A549 (cell line): ENCODE data around the gene DENND4B. TPM values are rescaled to one million over a fixed set of nuclear protein-coding genes. Genes with fewer than 3 reads are reported as not detected.

Experiments
- ATAC-seq, 2 experiments: fragments of 200-7000 bp in 1 of 2; fragments of >200 bp in 1 of 2; cut with Nextera tagmentation in 1 of 2; cut with Tn5 transposase in 1 of 2; 3 replicates each; pipeline versions ENCODE4 v1.8.0 to v1.9.1; 2018 to 2020; ENCODE audit warnings: mild to moderate bottlenecking in 1 of 2, moderate library complexity in 1 of 2
- CTCF ChIA-PET: fragments of 300-600 bp; sonication (Branson Sonifier 250); formaldehyde crosslinking; extraction: SDS; loops from one replicate; lab custom pipeline; 2021; ENCODE audit warnings: antibody characterized with exemption, inconsistent platforms; lab: Yijun Ruan, JAX
- POLR2A ChIA-PET: fragments of 350-600 bp; formaldehyde crosslinking; extraction: SDS; loops from one replicate; lab custom pipeline; 2021; ENCODE audit warnings: antibody characterized with exemption, inconsistent platforms; lab: Yijun Ruan, JAX
- DNase-seq, 2 experiments: peaks; one replicate each; pipeline versions ENCODE4 v3.0.0 to v3.0.0-alpha.2; 2011 to 2016; ENCODE audit warnings: low read depth in 1 of 2, low spot score in 1 of 2
- FAIRE-seq: peaks from 2 replicates; lab custom pipeline; 2011; peaks lifted over from hg19 to GRCh38; lab: Jason Lieb, UNC
- H3K27ac ChIP-seq, 2 experiments: fragments of >200 bp; sonication (Bioruptor Twin); formaldehyde crosslinking; 3 replicates each; pipeline ENCODE4 v1.5.1; 2016 to 2017
- H3K4me1 ChIP-seq: fragments of >200 bp; sonication (Bioruptor Twin); formaldehyde crosslinking; 3 replicates; pipeline ENCODE4 v1.6.1; 2016
- H3K4me2 ChIP-seq: fragments of >200 bp; sonication (Bioruptor Twin); formaldehyde crosslinking; 3 replicates; pipeline ENCODE4 v1.6.1; 2016
- H3K4me3 ChIP-seq: fragments of >200 bp; sonication (Bioruptor Twin); formaldehyde crosslinking; 3 replicates; pipeline ENCODE4 v1.5.1; 2016
- H3K9me3 ChIP-seq: fragments of >200 bp; sonication (Bioruptor Twin); formaldehyde crosslinking; 3 replicates; pipeline ENCODE4 v1.6.1; 2016
- CHD2 ChIP-seq: fragments of 150-350 bp; IDR thresholded peaks from 2 replicates; pipeline ENCODE4 v1.6.1; 2014; ENCODE audit warnings: low read length; ENCODE audit not compliant: partially characterized antibody
- CHD4 ChIP-seq: fragments of 200-600 bp; sonication (generic); IDR thresholded peaks from 2 replicates; pipeline ENCODE4 v1.6.1; 2016; ENCODE audit warnings: antibody characterized with exemption, mild to moderate bottlenecking, borderline replicate concordance
- CTCF ChIP-seq: fragments of >200 bp; sonication (Bioruptor Twin); formaldehyde crosslinking; IDR thresholded peaks from 3 replicates; pipeline ENCODE4 v1.5.1; 2016
- E2F6 ChIP-seq: IDR thresholded peaks from 2 replicates; pipeline ENCODE4 v1.6.1; 2012; ENCODE audit warnings: low read depth, borderline replicate concordance
- EHF ChIP-seq: fragments of 250-450 bp; sonication (Bioruptor Pico); IDR thresholded peaks from 2 replicates; pipeline ENCODE4 v1.5.0; 2020; ENCODE audit warnings: mild to moderate bottlenecking
- EP300 ChIP-seq, 2 experiments: fragments of >200 bp; sonication (Bioruptor Twin); formaldehyde crosslinking; IDR thresholded peaks; 2 replicates in 1 of 2; 3 replicates in 1 of 2; pipeline ENCODE4 v1.6.1; 2016 to 2017
- FOSB ChIP-seq: fragments of 250-450 bp; sonication (Bioruptor Pico); IDR thresholded peaks from 2 replicates; pipeline ENCODE4 v1.5.0; 2020; ENCODE audit warnings: mild to moderate bottlenecking, moderate library complexity
- FOXS1 ChIP-seq: fragments of 250-450 bp; sonication (Bioruptor Pico); IDR thresholded peaks from 2 replicates; pipeline ENCODE4 v1.5.0; 2020; ENCODE audit warnings: mild to moderate bottlenecking, moderate library complexity
- GATA3 ChIP-seq: IDR thresholded peaks from 2 replicates; pipeline ENCODE4 v1.6.1; 2012; ENCODE audit warnings: borderline replicate concordance
- HOXB5 ChIP-seq: fragments of 250-450 bp; sonication (Bioruptor Pico); IDR thresholded peaks from 2 replicates; pipeline ENCODE4 v1.5.0; 2020; ENCODE audit warnings: mild to moderate bottlenecking, moderate library complexity
- NR3C1 ChIP-seq: fragments of >200 bp; sonication (Bioruptor Twin); formaldehyde crosslinking; IDR thresholded peaks from 3 replicates; pipeline ENCODE4 v1.6.1; 2017
- PBX3 ChIP-seq: IDR thresholded peaks from 2 replicates; pipeline ENCODE4 v1.6.1; 2012
- POLR2A ChIP-seq: IDR thresholded peaks from 2 replicates; pipeline ENCODE4 v1.6.1; 2012; ENCODE audit warnings: mild to moderate bottlenecking, low read length
- SMC3 ChIP-seq: fragments of >200 bp; sonication (Bioruptor Twin); formaldehyde crosslinking; IDR thresholded peaks from 3 replicates; pipeline ENCODE4 v1.6.1; 2018; ENCODE audit warnings: inconsistent platforms
- ZC3H11A ChIP-seq: fragments of 450-650 bp; IDR thresholded peaks from 2 replicates; pipeline ENCODE4 v1.6.1; 2014; ENCODE audit warnings: antibody characterized with exemption, mild to moderate bottlenecking
- WGBS: methylation state at CpG from one replicate; pipeline ENCODE4 v1.1.6; 2017; ENCODE audit errors: missing lambda C conversion rate; 5-methylcytosine and 5-hydroxymethylcytosine counted together
- polyA plus RNA-seq, 4 experiments: library from polyadenylated mRNA; depleted of rRNA in 3 of 4; stranded (reverse); fragments of >200 nt; fragmentation: RNase III in 1 of 4; extraction: RNeasy Plus Mini Kit Qiagen cat#74134 plus additional on column Dnase treatment in 1 of 4; gene quantifications; 2 replicates in 3 of 4; 3 replicates in 1 of 4; pipeline ENCODE4 v1.2.3, GENCODE V29; 2011 to 2017
- TF ChIP-seq, protein P1 (sequence below): fragments of 250-450 bp; sonication (Bioruptor Pico); IDR thresholded peaks from 2 replicates; pipeline ENCODE4 v1.5.0; 2020; ENCODE audit warnings: low read depth, mild to moderate bottlenecking, moderate library complexity

The DENND4B gene
- polyA plus RNA-seq, 2 of the 4 experiments (the other 2 are of a cell fraction): 18.7 to 43.3 TPM

- Histone ChIP-seq H3K4me3 (no peak overlapping the region), H3K4me1 (no peaks in the 10 kb centered on the region), H3K4me2 (no peak overlapping the region), H3K27ac (no peak overlapping the region), H3K9me3 (no peaks in the 10 kb centered on the region)
- TF ChIP-seq FOXS1 (CRISPR knock-in tag) (no peak), FOSB (CRISPR knock-in tag) (no peak), CHD2 (no peak), SMC3 (no peak), EP300 (IDR thresholded peaks at IDR 0.05) (no peak)
- TF ChIP-seq, protein P1, sequence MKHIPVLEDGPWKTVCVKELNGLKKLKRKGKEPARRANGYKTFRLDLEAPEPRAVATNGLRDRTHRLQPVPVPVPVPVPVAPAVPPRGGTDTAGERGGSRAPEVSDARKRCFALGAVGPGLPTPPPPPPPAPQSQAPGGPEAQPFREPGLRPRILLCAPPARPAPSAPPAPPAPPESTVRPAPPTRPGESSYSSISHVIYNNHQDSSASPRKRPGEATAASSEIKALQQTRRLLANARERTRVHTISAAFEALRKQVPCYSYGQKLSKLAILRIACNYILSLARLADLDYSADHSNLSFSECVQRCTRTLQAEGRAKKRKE (CRISPR knock-in tag): no peak
- FAIRE-seq: no peak
- ChIA-PET CTCF (interaction anchor here (0.5 to 1.6 kb wide), 5 partner anchors 16 to 489 kb away, joined by 3 to 6 read pairs (median 4); partner anchors contain the start of gene RAB13), POLR2A (no interaction called here)
- DNase-seq: no peak
- 90% methylated on average over 3 of the region's 3 CpGs for WGBS
- ATAC-seq: no peak
These were observed 7.5 kb downstream of the DENND4B start for GRCh38 chr1:153938996-153939395.

GRCh38 chr1:153937331-153937730 is 9.2 kb downstream of the DENND4B start:
- FAIRE-seq: no peak
- POLR2A ChIA-PET: no interaction called here

GRCh38 chr1:153936011-153936802 is 10.3 kb downstream of the DENND4B start:
- CTCF ChIA-PET: interaction anchor here (1.7 kb wide), 1 partner anchor 10 kb away, joined by 7 read pairs; the partner anchor contains the start of gene DENND4B
- 92% methylated on average over 12 of the region's 12 CpGs for WGBS
- no peak overlapping the region for H3K4me2 ChIP-seq
- H3K9me3 ChIP-seq: no peaks in the 10 kb centered on the region
- no peak overlapping the region for H3K4me3 ChIP-seq
- TF ChIP-seq HOXB5 (CRISPR knock-in tag): no peak
- TF ChIP-seq E2F6: no peak
- no peak overlapping the region for H3K27ac ChIP-seq
- POLR2A ChIA-PET: no interaction called here
- H3K4me1 ChIP-seq: no peaks in the 10 kb centered on the region
- DNase-seq: no peak
- FAIRE-seq: no peak
- ATAC-seq: no peak

More at GRCh38 chr1:153937331-153937730, 9.2 kb downstream of the DENND4B start:
- WGBS: 96% methylated on average over 10 of the region's 10 CpGs
- TF ChIP-seq EP300 (IDR thresholded peaks at IDR 0.05): no peak
- TF ChIP-seq CHD4: no peak
- no peak for TF ChIP-seq CTCF
- no peak for TF ChIP-seq POLR2A
- no peak for TF ChIP-seq EHF (CRISPR knock-in tag)
- no peak for TF ChIP-seq ZC3H11A
- TF ChIP-seq GATA3: no peak
- no peak overlapping the region for H3K27ac ChIP-seq
- ATAC-seq: no peak
- CTCF ChIA-PET: interaction anchor here (0.8 to 1.1 kb wide), 5 partner anchors 8 to 127 kb away, joined by 3 to 7 read pairs (median 3); partner anchors contain the start of genes DENND4B and RAB13
- no peak overlapping the region for H3K4me3 ChIP-seq
- no peaks in the 10 kb centered on the region for H3K4me1 ChIP-seq
- H3K4me2 ChIP-seq: no peak overlapping the region
- no peaks in the 10 kb centered on the region for H3K9me3 ChIP-seq
- no peak for DNase-seq

- FAIRE-seq (no peak), DNase-seq (no peak), ATAC-seq (no peak)
- Histone ChIP-seq H3K4me1 (no peaks in the 10 kb centered on the region), H3K4me2 (no peak overlapping the region), H3K27ac (no peak overlapping the region), H3K9me3 (no peaks in the 10 kb centered on the region), H3K4me3 (no peak overlapping the region)
- ChIA-PET CTCF (interaction anchor here (0.9 to 1.7 kb wide), 5 partner anchors 9 to 52 kb away, joined by 3 to 7 read pairs (median 4); partner anchors contain the start of genes DENND4B and RAB13), POLR2A (interaction anchor here (1.4 kb wide), 1 partner anchor 33 kb away, joined by 3 read pairs; the partner anchor contains the start of gene CREB3L4)
- no peak for TF ChIP-seq NR3C1
- no peak for TF ChIP-seq PBX3
- 96% methylated on average over 9 of the region's 9 CpGs for WGBS
These were observed 11.8 kb downstream of the DENND4B start for GRCh38 chr1:153934746-153935145.
